GM23338 (cell line): ENCODE data around the gene CFAP100. TPM values are rescaled to one million over a fixed set of nuclear protein-coding genes. Genes with fewer than 3 reads are reported as not detected.

Experiments used
- ATAC-seq: fragments of 200-7000 bp; cut with Tn5 transposase; 3 replicates; pipeline ENCODE4 v1.9.1; 2020
- DNase-seq: peaks from one replicate; pipeline ENCODE4 v3.0.0-alpha.2; 2015; ENCODE audit warnings: low spot score
- H2AFZ ChIP-seq: fragments of 200-600 bp; sonication (generic); 2 replicates; pipeline ENCODE4 v1.8.0; 2016; ENCODE audit warnings: antibody characterized with exemption, mild to moderate bottlenecking, moderate library complexity
- H3F3A ChIP-seq: fragments of 200-600 bp; sonication (generic); replicated peaks from 2 replicates; pipeline ENCODE4 v1.8.0; 2017; ENCODE audit warnings: antibody characterized with exemption, mixed run types, low read depth
- H3K27ac ChIP-seq: fragments of 200-600 bp; sonication (generic); 2 replicates; pipeline ENCODE4 v1.6.1; 2016; ENCODE audit warnings: low read depth
- H3K27me3 ChIP-seq: fragments of 200-600 bp; sonication (generic); 2 replicates; pipeline ENCODE4 v1.8.0; 2016; ENCODE audit warnings: mild to moderate bottlenecking, mixed run types, moderate library complexity; ENCODE audit not compliant: insufficient read depth
- H3K36me3 ChIP-seq: fragments of 200-600 bp; sonication (generic); 2 replicates; pipeline ENCODE4 v1.8.0; 2016; ENCODE audit warnings: mild to moderate bottlenecking; ENCODE audit not compliant: insufficient read depth
- H3K4me1 ChIP-seq: fragments of 200-600 bp; sonication (generic); 2 replicates; pipeline ENCODE4 v1.8.0; 2016; ENCODE audit warnings: mild to moderate bottlenecking, moderate library complexity; ENCODE audit not compliant: insufficient read depth
- H3K4me2 ChIP-seq: fragments of 200-600 bp; sonication (generic); 2 replicates; pipeline ENCODE4 v1.7.1; 2017; ENCODE audit warnings: mixed run types
- H3K4me3 ChIP-seq: fragments of 200-600 bp; sonication (generic); 2 replicates; pipeline ENCODE4 v1.6.1; 2016; ENCODE audit warnings: mixed run types
- H3K79me2 ChIP-seq: fragments of 200-600 bp; sonication (generic); replicated peaks from 2 replicates; pipeline ENCODE4 v1.8.0; 2017; ENCODE audit warnings: mild to moderate bottlenecking; ENCODE audit not compliant: insufficient read depth
- H3K9me2 ChIP-seq: fragments of 200-600 bp; sonication (generic); 2 replicates; pipeline ENCODE4 v1.8.0; 2017; ENCODE audit not compliant: insufficient read depth
- H4K20me1 ChIP-seq: fragments of 200-600 bp; sonication (generic); replicated peaks from 2 replicates; pipeline ENCODE4 v1.8.0; 2017; ENCODE audit warnings: mild to moderate bottlenecking; ENCODE audit not compliant: insufficient read depth
- H3K27ac Mint-ChIP-seq: 2 replicates; pipeline ENCODE4 v1.8.0; 2020; ENCODE audit warnings: inconsistent platforms, mild to moderate bottlenecking, moderate library complexity, mixed read lengths
- H3K27me3 Mint-ChIP-seq: 3 replicates; pipeline ENCODE4 v1.8.0; 2022; ENCODE audit warnings: low read depth, mild to moderate bottlenecking, moderate library complexity, mixed read lengths, inconsistent platforms; ENCODE audit not compliant: insufficient read depth, poor library complexity
- H3K36me3 Mint-ChIP-seq: 3 replicates; pipeline ENCODE4 v1.8.0; 2021; ENCODE audit warnings: low read depth, mild to moderate bottlenecking, inconsistent platforms, moderate library complexity, mixed read lengths
- H3K4me1 Mint-ChIP-seq: 3 replicates; pipeline ENCODE4 v1.8.0; 2020; ENCODE audit warnings: mild to moderate bottlenecking, inconsistent platforms, mixed read lengths
- H3K4me3 Mint-ChIP-seq: 3 replicates; pipeline ENCODE4 v1.8.0; 2021; ENCODE audit warnings: moderate library complexity, mild to moderate bottlenecking, inconsistent platforms, mixed read lengths
- H3K9me3 Mint-ChIP-seq: 3 replicates; pipeline ENCODE4 v1.8.0; 2020; ENCODE audit warnings: moderate library complexity, mild to moderate bottlenecking, inconsistent platforms, mixed read lengths
- CREB1 ChIP-seq: fragments of 250-450 bp; sonication (Bioruptor Pico); IDR thresholded peaks from 2 replicates; pipeline ENCODE4 v1.5.0; 2020; ENCODE audit warnings: low read depth, mild to moderate bottlenecking, moderate library complexity
- CTCF ChIP-seq, 2 experiments: fragments of 200-600 bp in 1 of 2; sonication (generic) in 1 of 2; conservative IDR thresholded peaks; 2 replicates each; pipeline versions ENCODE4 v1.5.1 to v1.6.1; 2016 to 2017; ENCODE audit warnings: antibody characterized with exemption in 2 of 2, low read depth in 2 of 2, mild to moderate bottlenecking in 2 of 2, moderate library complexity in 1 of 2
- ETS1 ChIP-seq: IDR thresholded peaks from 2 replicates; pipeline ENCODE4 v1.6.1; 2016; ENCODE audit warnings: antibody characterized with exemption
- EZH2 ChIP-seq: fragments of 200-600 bp; sonication (generic); IDR thresholded peaks from one replicate; pipeline ENCODE4 v1.8.0; 2017; ENCODE audit warnings: antibody characterized with exemption, mild to moderate bottlenecking, low read depth; ENCODE audit not compliant: unreplicated experiment
- EZH2phosphoT487 ChIP-seq: fragments of 200-600 bp; sonication (generic); IDR thresholded peaks from one replicate; pipeline ENCODE4 v1.8.1; 2018; ENCODE audit warnings: antibody characterized with exemption; ENCODE audit not compliant: unreplicated experiment
- JUNB ChIP-seq: IDR thresholded peaks from one replicate; pipeline ENCODE4 v1.6.1; 2016; ENCODE audit warnings: antibody characterized with exemption; ENCODE audit not compliant: unreplicated experiment
- NANOG ChIP-seq: IDR thresholded peaks from 2 replicates; pipeline ENCODE4 v1.6.1; 2016; ENCODE audit warnings: antibody characterized with exemption, borderline replicate concordance
- POLR2AphosphoS5 ChIP-seq: IDR thresholded peaks from 2 replicates; pipeline ENCODE4 v1.6.1; 2016; ENCODE audit warnings: antibody characterized with exemption, low read depth
- REST ChIP-seq: IDR thresholded peaks from one replicate; pipeline ENCODE4 v1.6.1; 2018; ENCODE audit warnings: antibody characterized with exemption; ENCODE audit not compliant: unreplicated experiment
- STAT1 ChIP-seq: IDR thresholded peaks from one replicate; pipeline ENCODE4 v1.6.1; 2016; ENCODE audit warnings: antibody characterized with exemption; ENCODE audit not compliant: unreplicated experiment
- ZNF114 ChIP-seq: fragments of 250-450 bp; sonication (Bioruptor Pico); IDR thresholded peaks from 2 replicates; pipeline ENCODE4 v1.5.0; 2020; ENCODE audit warnings: mild to moderate bottlenecking, moderate library complexity
- ZNF331 ChIP-seq: fragments of 250-450 bp; sonication (Bioruptor Pico); IDR thresholded peaks from 2 replicates; pipeline ENCODE4 v1.5.0; 2020; ENCODE audit warnings: low read depth, mild to moderate bottlenecking, moderate library complexity
- ZNF462 ChIP-seq: fragments of 250-450 bp; sonication (Bioruptor Pico); IDR thresholded peaks from 2 replicates; pipeline ENCODE4 v1.5.0; 2020; ENCODE audit warnings: mild to moderate bottlenecking, moderate library complexity
- polyA plus RNA-seq: library from polyadenylated mRNA; unstranded; fragments of >200 nt; fragmentation: Nextera tagmentation; extraction: Ambion mirVana; gene quantifications from 2 replicates; pipeline ENCODE4 v1.2.1, GENCODE V29; 2016
- total RNA-seq: library from RNA; depleted of rRNA; stranded (reverse); fragments of >200 nt; shearing (Covaris generic); gene quantifications from 2 replicates; pipeline ENCODE4 v1.2.3, GENCODE V29; 2014

Gene CFAP100
- total and polyA plus RNA-seq, 2 experiments from 2014 or later: 0.07 TPM; not detected in 1

- H3K27me3 ChIP-seq: no peaks in the 10 kb centered on the region
- peaks cover 45% of the 10 kb centered on the region for H4K20me1 ChIP-seq
- H3K4me3 Mint-ChIP-seq: no peak overlapping the region
- ATAC-seq (no peak), DNase-seq (no peak)
- H3K27ac Mint-ChIP-seq: no peak overlapping the region
- no peaks in the 10 kb centered on the region for H3F3A ChIP-seq
- H3K4me3 ChIP-seq: no peak overlapping the region
- no peak for TF ChIP-seq POLR2AphosphoS5
- TF ChIP-seq CREB1: no peak
- no peak for TF ChIP-seq REST
- TF ChIP-seq ZNF114 (CRISPR knock-in tag): no peak
- no peak for TF ChIP-seq JUNB
- no peak for TF ChIP-seq EZH2phosphoT487
- no peak for TF ChIP-seq ZNF462 (CRISPR knock-in tag)
- TF ChIP-seq EZH2: no peak
- TF ChIP-seq CTCF (conservative IDR thresholded peaks at IDR 0.05; ENCODE audit: low read depth in 2 of 2): no peak
- TF ChIP-seq NANOG: no peak
- TF ChIP-seq ETS1: no peak
- TF ChIP-seq ZNF331 (CRISPR knock-in tag): no peak
- no peak for TF ChIP-seq STAT1
- H3K36me3 ChIP-seq: peaks cover 54% of the 10 kb centered on the region
- H3K4me1 ChIP-seq: 0 out of 2 replicates have a peak, but pooled peaks cover 2% of the 10 kb centered on the region
- H2AFZ ChIP-seq: no peak overlapping the region
- H3K27me3 Mint-ChIP-seq: peaks cover 6% of the 10 kb centered on the region
- H3K9me2 ChIP-seq: no peaks in the 10 kb centered on the region
- H3K36me3 Mint-ChIP-seq: peaks cover 82% of the 10 kb centered on the region
- H3K79me2 ChIP-seq: peaks cover 60% of the 10 kb centered on the region
- H3K4me1 Mint-ChIP-seq: peaks cover 6% of the 10 kb centered on the region; the same call in 2 of the 3 replicates
- H3K9me3 Mint-ChIP-seq: no peaks in the 10 kb centered on the region
- H3K4me2 ChIP-seq: no peak overlapping the region
- no peak overlapping the region for H3K27ac ChIP-seq
Measured at GRCh38 chr3:126467611-126467955, 72.9 kb downstream of the CFAP100 start.
